HG03571 (cell line): ENCODE results near the gene HRH2.
"Not testable (repeated sequence)": the region's sequence is repeated elsewhere in the genome, so short reads cannot be mapped to it uniquely, and the experiment has no call there.

Experiments
- ATAC-seq: cut with Tn5 transposase; IDR thresholded peaks from one replicate; pipeline ENCODE4 v1.9.1; 2021; ENCODE audit not compliant: unreplicated experiment

HRH2 gene

GRCh38 chr5:175646251-175646650, 11.6 kb upstream of the HRH2 start:
- ATAC-seq: no peak

- no peak for ATAC-seq
These were observed 7.9 kb upstream of the HRH2 start for GRCh38 chr5:175649967-175650366.

GRCh38 chr5:175650430-175651205, 7.3 kb upstream of the HRH2 start:
- ATAC-seq: not testable (repeated sequence)

- no peak for ATAC-seq
These were observed 4.9 kb upstream of the HRH2 start for GRCh38 chr5:175652741-175653663.

- ATAC-seq: no peak
These were observed 4.1 kb upstream of the HRH2 start for GRCh38 chr5:175653763-175654162.

- ATAC-seq: no peak
These were observed 3.5 kb upstream of the HRH2 start for GRCh38 chr5:175654339-175654738.

GRCh38 chr5:175654807-175655206, 3.1 kb upstream of the HRH2 start:
- ATAC-seq: no peak

GRCh38 chr5:175655411-175655810, 2.5 kb upstream of the HRH2 start:
- ATAC-seq: no peak

GRCh38 chr5:175656966-175657365, 905 bp upstream of the HRH2 start:
- no peak for ATAC-seq

- ATAC-seq: no peak
These were observed 651 bp downstream of the HRH2 start for GRCh38 chr5:175658299-175659145.

GRCh38 chr5:175659546-175660253, 1.8 kb downstream of the HRH2 start:
- no peak for ATAC-seq

GRCh38 chr5:175663186-175664184, 5.6 kb downstream of the HRH2 start:
- no peak for ATAC-seq

GRCh38 chr5:175664723-175665122, 6.9 kb downstream of the HRH2 start:
- no peak for ATAC-seq

- no peak for ATAC-seq
These were observed 8.3 kb downstream of the HRH2 start for GRCh38 chr5:175666216-175666615.

GRCh38 chr5:175668006-175668405, 10.1 kb downstream of the HRH2 start:
- ATAC-seq: no peak

GRCh38 chr5:175670372-175670771, 12.5 kb downstream of the HRH2 start:
- no peak for ATAC-seq

- no peak for ATAC-seq
These were observed 13.1 kb downstream of the HRH2 start for GRCh38 chr5:175671013-175671412.

GRCh38 chr5:175672976-175673648, 15.2 kb downstream of the HRH2 start:
- no peak for ATAC-seq
